HG03378 (cell line): ENCODE results near the gene NEGR1.
"Not testable (repeated sequence)": the region's sequence is repeated elsewhere in the genome, so short reads cannot be mapped to it uniquely, and the experiment has no call there.

Source experiments
- ATAC-seq: cut with Tn5 transposase; IDR thresholded peaks from one replicate; pipeline ENCODE4 v1.9.1; 2021; ENCODE audit warnings: mild to moderate bottlenecking, moderate library complexity; ENCODE audit not compliant: unreplicated experiment

The NEGR1 gene

DNA sequence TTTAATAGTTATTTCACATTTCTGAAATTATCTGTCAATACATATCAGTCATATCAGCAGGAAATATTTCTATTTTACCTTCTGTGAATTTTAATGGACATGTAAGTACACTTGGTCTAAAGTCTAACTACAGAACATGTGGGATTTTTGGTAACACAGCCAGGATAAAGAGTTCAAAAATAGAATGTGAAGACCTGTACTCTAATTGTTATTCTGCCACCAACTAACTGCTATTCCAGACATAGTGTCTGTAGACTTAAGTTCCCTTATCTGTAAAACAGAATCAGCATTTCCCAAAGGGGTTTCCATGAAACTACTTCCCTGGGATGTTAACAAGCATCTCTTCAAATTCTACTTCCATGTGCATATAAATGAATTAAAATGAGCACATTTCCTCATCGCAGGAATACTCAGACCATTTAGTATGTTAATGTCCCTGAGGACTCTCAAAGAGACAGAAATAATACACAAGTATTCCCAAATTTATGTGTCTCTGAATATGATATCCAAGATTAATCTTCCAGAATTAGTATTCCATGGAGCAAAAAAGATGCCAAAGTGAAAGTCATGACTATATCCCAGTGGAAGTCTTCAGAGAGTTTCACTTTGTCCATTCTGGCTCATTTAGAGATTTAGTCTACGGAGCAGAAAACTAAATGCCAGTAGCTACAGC, 325.6 kb downstream of the NEGR1 start:
- no peak for ATAC-seq

DNA sequence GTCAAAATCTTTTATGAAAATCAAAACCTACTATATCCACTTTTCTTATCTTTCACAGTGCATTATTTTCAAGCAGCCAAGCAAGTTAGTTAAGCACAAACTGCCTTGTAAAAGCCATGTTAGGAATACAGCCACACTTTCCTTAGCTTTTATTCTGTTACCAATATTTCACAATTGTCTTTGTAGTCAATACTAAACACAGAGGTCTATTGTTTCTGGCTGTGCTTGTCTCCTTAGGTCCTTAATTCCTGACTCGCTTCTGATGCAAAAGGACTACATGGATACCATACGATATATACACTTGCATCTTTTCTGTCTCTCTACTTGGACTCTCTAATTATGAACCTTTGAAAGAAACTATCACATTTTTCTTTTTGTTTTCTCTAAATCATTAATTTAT, 331.8 kb downstream of the NEGR1 start:
- no peak for ATAC-seq

DNA sequence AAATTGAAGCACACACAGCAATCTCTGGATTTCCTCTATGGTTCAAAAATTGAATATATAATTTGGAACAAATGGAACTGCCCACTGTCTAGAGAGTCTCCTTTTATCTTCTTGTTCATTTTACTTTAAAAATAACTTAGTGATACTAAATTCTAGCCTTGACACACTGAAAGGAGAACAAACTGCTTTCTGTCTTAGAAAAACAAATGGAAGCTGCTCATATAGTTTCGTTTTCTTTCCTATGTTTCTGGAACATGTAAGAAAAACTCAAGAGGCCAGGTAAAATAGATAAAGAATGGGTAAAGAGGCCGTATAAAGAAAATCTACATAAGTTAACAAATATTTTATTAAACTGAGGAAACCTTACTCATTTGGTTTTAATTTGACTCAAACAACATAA, 332.7 kb downstream of the NEGR1 start:
- no peak for ATAC-seq

DNA sequence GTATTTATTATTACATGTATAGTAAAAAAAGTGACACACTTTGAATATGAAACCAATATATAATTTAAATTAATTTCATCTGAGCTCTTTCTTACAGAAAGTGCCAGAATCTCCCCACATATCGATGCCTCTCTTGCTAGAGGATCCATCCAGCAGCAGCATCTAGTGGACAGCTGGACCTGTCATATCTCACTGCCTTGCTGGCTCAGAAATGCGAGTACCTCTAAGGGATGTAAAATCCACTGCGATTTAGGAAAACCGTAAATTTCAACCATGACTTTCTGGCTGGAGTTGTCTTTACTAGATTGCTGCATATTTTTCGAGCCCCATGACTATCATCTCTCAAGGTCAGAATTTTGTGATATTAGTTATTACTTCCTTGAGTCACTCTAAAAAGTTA, 333.8 kb downstream of the NEGR1 start:
- no peak for ATAC-seq

DNA sequence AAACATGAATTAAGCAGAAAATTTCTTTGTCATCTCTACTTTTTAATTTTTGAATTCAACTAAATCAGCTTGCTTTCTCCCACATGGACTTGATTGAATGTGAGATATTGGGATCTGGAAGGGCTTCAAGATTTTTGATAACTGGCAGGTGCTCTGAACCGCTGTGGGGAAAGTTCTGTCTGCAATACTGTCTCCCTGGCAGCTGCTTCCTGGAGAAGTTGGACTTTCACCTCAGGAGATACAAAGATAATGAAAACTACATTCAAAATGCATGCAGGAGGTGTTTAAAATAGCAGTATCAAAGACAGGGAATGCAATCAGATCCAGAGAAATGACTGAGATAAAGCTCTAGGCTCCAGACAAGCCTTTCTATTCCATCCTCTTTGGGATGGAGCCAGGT, 338.3 kb downstream of the NEGR1 start:
- no peak for ATAC-seq

DNA sequence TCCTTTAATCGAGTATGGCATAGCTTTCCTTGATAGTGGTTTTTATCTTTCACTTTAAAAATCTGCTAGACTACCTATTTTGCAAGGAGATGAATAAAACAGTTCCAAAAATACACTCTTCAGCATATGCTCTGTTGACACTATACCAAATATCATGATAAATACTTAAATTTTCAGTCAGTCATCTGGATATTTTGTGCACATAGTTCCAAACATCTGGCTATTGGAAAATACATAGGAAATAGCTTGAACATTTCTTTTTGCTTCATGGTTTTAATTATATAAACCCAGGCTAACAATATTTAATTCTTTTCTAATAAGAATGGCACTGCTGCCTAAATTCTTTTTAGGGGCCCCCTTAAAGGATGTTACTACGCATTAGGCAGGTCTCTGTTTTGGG, 342.1 kb downstream of the NEGR1 start:
- no peak for ATAC-seq

DNA sequence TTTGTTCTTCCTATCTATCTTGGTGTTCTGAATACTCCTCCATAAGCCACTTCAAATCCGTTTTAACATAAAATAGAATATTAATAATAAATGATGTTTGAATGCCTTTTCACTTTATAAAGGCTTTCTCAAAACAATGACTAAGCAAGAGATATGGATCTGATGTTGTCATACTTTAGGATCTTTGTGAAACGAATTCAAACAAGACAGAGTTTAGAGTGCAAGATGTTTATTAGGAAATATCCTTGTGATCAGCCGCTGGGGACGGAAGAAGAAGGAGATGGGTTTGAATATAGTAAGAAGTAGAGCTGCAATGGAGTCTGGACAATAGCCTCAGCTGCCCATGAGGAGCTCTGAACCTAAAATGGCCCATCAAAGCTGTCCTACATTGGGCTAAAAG, 351.8 kb downstream of the NEGR1 start:
- no peak for ATAC-seq

DNA sequence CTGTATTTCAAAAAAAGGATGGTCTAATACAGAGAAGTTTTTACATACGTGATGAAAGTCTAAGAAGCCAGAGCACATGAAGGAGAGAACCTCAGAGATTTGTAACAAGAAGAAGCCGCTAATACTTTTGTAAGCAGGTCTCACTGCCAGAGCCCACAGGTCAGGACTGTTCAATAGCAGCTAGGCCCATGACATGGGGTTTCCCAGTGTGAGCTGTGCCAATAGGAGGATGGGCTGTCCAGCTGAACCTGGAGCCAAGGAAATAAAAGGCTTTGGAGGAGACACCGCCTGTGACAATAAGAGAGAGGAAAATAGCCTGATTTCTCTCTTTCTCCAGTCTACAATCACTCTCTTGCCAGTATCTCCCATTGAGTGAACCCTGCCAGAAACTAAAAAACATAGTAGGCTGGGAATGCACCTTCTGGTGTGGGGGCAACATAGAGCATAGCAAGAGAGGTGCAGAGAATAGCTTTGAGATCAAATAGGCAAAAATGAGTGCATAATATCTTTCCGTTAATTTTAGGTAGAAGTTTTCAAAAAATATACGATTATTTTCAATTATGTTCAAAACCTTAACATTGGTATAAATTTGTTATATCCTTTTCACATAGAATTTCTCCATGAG, 360.3 kb downstream of the NEGR1 start:
- no peak for ATAC-seq

DNA sequence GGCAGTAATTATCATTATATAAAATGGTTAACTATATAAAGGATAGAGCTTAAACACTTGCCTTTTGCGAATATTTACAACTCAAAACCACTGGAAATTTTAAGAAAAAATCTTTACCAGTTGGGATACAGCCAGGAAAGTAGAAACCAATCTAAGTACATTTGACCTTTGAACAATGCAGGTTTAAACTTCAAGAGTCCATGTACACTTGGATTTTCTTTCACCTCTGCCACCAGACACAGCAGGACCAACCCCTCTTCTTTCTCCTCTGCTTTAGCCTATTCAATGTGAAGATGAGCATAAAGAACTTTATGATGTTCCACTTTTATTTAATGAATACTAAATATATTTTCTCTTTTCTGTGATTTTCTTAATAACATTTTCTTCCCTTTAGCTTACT, 361.1 kb downstream of the NEGR1 start:
- no peak for ATAC-seq

DNA sequence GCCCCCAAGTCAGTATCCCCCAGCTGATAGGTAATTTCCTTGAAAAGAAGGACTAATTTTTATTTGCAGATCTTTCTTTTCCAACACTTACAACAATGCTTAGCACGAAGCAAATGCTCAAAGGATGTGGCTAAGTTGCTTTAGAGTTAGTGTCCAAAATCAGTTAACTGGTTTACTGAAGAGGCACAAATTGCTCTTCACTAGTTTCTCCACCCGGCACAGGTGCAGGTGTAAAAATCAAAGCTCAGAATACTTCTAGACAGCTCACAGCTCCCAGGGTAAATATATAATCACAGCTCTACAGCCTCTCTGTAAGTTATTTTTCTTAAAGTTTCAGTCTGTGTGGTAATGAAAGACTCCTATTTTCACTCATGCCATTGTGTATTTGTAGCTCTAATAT, 361.8 kb downstream of the NEGR1 start:
- no peak for ATAC-seq

DNA sequence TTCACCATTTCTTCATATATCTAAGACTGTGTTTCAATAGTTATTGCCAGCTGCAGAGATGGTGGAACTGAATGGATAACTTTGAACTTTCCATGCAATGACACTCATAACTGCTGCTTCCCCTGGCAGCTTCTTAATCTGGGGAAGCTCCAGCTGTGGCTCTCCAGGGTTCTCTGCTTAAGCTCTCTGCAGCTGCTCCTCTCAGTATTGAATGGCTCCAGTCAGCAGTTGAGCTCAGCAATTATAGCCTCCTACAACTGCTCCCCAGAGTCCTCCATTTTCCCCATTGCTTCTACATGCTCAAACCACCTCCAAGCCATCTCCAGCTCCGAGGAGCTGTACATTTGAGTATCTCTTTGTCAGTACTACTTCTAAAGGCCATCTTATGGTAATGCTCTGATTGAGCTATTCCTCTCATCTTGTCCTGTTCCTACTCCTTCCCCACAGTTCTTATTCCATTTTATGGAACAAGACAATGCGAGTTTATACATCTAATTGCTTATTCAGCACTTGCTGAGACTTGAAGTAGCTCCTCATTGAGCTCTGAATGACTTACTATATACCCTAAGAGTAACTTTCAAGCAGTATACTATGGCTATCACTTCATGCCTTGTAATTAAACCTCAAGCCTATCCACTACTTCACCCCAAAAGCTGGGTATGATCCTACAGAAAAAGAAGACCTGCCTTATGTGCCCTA, 362.4 kb downstream of the NEGR1 start:
- ATAC-seq = no peak

DNA sequence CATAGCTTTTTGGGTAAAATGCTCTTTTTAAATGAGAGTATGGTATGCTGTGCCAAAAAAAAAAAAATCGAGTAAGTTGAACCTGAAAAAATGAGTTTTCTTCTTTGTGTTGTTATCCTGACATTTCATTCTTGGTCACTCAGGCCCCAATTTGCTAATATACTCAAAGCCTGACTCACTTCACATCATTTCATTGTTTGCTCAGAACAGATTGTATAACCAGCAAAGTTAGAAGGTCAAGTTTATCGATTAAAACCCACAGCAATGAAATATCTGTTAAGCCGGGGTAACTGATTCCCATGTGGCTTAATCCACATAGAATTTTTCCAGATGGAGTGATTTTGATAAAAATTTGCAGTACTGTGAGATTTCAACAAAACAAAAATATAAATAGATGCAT, 363.7 kb downstream of the NEGR1 start:
- ATAC-seq = no peak

DNA sequence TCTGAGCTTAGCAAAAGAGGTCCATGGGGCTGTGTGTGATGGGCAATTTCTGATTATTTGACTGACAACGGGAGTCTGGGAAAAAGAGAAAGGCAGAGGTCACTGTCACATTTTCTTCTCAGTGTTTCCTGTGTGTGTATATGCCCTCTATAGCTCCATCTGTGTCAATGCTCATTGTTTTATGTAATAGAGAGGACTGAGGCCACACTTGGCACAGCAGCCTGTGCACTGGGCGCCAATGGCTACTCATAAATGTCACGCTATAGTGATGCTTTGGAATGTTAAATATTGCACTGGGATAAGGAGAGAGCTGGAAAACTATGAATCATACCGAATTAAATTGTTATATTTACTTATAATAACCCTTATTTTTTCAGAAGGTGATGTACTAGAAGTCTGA, 365.4 kb downstream of the NEGR1 start:
- ATAC-seq = no peak

DNA sequence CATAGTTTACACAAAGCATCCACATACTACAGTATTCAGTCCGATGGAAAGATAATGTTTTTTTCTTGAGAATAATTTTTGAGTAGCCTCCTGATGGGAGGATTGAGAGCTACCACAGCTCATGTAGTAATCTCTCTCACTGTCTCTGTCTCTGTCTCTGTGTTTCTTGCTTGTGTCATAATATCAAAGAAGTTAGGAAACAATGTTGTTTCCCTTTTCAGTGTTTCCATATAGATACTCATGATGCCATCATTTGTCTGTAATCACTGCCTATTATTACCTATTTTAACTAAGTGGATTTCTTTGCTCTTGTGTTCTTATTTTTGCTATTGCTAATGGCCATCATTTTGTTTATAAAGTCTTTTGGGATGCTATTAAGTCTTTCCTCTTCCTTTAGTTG, 367.7 kb downstream of the NEGR1 start:
- no peak for ATAC-seq

DNA sequence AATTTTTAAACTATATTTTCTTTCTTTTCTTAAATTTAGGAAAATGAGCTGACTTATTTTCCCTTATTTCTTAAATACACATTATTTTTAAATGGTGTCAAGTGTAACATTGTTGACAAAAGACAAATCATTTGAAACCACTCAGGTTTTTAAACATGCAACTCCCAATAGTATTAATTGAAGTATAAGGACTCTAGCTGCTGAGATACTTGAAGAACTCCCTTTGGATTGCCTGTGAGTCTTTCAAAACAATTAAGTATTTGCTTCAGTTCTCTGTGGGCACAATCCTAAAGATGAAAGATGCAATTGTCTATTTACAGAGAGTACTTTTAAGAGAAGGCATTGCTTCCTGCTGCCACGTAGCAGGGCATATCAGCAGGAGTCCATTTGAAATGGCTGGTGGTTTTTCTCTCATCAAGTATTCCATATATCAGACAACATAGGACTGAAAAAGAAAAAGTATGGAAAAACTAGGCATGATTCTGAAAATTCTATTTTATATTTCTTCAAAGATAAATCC, 373.4 kb downstream of the NEGR1 start:
- no peak for ATAC-seq

DNA sequence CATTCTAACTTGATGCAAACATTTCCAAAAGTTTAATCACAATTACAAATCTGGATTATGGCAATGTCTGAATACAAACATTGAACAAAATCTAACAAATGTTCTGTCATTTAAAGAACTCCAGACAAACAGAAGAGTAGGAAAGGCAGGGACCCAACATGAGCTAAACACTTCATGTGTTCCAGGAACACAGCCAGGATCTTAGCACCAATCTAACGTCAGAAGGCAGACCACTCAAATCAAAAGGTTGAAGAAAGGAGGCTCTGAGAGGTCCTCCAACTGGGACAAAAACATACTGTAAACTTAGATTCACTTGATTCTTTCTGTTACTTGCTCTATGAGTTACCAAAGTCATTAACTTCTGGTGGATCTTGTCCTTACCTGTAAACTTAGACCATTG, 374.0 kb downstream of the NEGR1 start:
- no peak for ATAC-seq

DNA sequence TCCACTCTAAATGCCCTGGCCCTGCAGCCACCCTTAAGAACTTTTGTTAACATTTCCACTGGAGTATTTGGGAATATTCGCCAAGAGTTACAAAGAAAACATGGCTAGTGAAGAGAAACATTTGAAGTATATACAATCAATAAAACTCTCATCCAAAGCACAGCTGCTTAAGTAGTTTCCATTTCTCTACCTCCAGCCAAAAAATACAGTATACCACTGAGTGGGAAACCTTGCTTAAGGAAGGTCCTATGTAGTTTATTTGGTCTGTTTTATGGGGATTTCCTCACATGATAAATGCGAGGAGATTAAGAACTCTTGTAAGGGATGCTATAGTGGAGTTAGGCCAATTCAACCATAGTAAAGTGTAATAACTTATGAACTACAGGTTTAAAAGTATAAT, 382.5 kb downstream of the NEGR1 start:
- ATAC-seq = no peak

DNA sequence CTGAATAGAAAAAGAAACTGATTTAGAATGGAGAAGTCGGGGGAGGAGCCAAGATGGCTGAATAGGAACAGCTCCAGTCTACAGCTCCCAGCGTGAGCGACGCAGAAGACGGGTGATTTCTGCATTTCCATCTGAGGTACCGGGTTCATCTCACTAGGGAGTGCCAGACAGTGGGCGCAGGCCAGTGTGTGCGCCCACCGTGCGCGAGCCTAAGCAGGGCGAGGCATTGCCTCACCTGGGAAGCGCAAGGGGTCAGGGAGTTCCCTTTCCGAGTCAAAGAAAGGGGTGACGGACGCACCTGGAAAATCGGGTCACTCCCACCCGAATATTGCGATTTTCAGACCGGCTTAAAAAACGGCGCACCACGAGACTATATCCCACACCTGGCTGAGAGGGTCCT, 394.2 kb downstream of the NEGR1 start:
- not testable (repeated sequence) for ATAC-seq

DNA sequence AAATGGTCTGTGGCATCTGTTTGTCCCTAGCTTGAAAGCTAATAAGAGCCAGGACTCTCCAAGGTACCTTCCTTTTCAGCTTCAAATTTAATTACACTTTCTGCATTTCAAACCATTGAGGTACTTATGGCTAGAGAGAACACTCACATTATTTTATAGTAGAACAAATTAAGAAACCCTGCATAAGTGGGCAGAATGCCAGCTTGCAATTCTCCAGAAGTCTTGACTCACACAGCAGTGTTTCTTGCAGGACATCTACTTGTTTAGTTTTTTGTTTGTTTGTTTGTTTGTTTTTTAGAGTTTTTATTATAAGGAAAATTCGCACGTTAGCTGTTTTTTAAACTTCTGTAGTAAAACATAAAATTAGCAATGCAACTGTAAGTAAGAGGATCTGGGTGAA, 397.2 kb downstream of the NEGR1 start:
- no peak for ATAC-seq

DNA sequence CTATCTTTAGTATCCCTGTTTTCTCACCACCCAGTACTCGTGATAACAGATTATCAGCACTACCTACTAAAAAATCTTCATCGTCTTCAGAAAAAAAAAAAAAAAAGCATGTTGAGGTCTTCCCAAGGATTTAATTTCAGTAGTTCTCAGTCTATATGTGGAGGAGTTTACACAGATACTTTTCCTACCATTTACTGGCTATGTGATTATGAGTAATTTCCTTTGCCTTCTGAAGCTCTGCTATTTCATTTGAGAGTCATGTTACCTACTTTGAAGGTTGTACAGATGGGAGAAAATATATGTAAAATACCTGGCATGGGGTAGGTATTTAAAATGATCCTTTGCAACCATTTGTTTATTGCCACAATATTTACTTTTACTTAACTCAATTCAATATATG, 399.7 kb downstream of the NEGR1 start:
- no peak for ATAC-seq

DNA sequence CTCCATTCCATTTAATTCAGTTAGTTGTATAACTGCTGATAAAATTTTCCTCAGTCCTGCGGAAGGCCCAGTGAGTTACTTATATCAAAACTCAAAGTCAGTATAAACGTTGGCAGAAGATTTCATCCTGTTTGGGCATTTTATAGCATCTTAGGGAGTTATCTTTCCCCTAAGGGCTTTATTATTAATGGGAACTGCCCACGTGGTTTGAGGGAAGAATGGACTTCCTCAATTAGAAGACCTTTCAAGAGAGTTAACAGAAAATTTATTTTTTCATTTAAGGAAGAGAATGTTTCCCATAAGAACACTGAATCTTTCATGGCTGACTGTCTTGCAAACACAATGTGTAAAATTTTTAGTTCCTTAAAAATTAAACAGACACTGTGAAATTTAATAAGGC, 400.1 kb downstream of the NEGR1 start:
- no peak for ATAC-seq

DNA sequence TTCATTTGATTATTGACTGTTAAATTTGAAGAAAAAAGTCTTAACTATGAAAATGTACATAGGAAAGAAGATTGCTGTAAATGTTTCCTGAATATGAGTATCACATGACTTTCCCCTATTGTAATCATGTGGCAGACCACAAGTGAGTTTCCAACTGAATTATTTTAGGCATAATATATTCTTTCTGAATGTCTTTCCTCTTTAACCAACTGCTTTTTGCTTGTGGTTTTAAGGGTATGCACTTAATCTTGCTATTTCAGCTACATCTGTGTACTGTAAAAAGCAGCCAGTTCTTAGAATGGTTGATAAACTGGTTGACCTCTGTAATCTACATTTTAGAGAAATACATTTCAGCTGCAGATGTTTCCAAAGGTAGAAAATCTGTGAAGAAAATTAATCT, 400.7 kb downstream of the NEGR1 start:
- no peak for ATAC-seq
